Spinal cord (tissue), 10 donors: ENCODE data around the gene YBX1. TPM values are rescaled to one million over a fixed set of nuclear protein-coding genes. Genes with fewer than 3 reads are reported as not detected.
A peak's percentile ranks its signal among the peaks of the same experiment; 100 is the strongest.

Experiments
- DNase-seq, 6 donors: peaks; one replicate each; pipeline versions ENCODE4 v3.0.0 to v3.0.0-alpha.2; 2013 to 2015; ENCODE audit warnings: low spot score in 6 of 6, low read depth in 4 of 6
- H3K27ac ChIP-seq: one replicate; pipeline ENCODE4 v1.5.1; 2013; ENCODE audit warnings: low read depth, low read length, control low read depth
- H3K27me3 ChIP-seq: one replicate; pipeline ENCODE4 v1.6.1; 2013; ENCODE audit warnings: low read length; ENCODE audit not compliant: control insufficient read depth, insufficient read depth
- H3K36me3 ChIP-seq: one replicate; pipeline ENCODE4 v1.6.1; 2013; ENCODE audit warnings: low read length; ENCODE audit not compliant: control insufficient read depth, insufficient read depth
- H3K4me1 ChIP-seq: one replicate; pipeline ENCODE4 v1.6.1; 2013; ENCODE audit warnings: low read length; ENCODE audit not compliant: control insufficient read depth, insufficient read depth
- H3K4me3 ChIP-seq: one replicate; pipeline ENCODE4 v1.5.1; 2013; ENCODE audit warnings: low read depth, low read length, control low read depth
- H3K9me3 ChIP-seq: one replicate; pipeline ENCODE4 v1.6.1; 2013; ENCODE audit warnings: low read length; ENCODE audit not compliant: control insufficient read depth, insufficient read depth
- WGBS: methylation state at CpG from one replicate; pipeline ENCODE4 v1.1.5; 2013; ENCODE audit warnings: missing lambda C conversion rate; ENCODE audit not compliant: insufficient coverage; 5-methylcytosine and 5-hydroxymethylcytosine counted together
- polyA plus RNA-seq, 2 donors: library from polyadenylated mRNA; unstranded; fragments of 120-200 nt; gene quantifications; one replicate each; pipeline ENCODE4 v1.2.1, GENCODE V29; 2013; ENCODE audit not compliant: insufficient read length in 2 of 2
- total RNA-seq, 2 donors: library from RNA; depleted of rRNA in 1 of 2; stranded (reverse); fragments of 120-200 nt in 1 of 2; fragments of >200 nt in 1 of 2; gene quantifications; one replicate each; pipeline versions ENCODE4 v1.2.3 to v1.2.4, GENCODE V29; 2013 to 2014
- donor health status: healthy.

The YBX1 gene
- total and polyA plus RNA-seq, 4 donors = 455 to 1,579 (median 1,048) TPM

GRCh38 chr1:42736571-42737200, 54.5 kb downstream of the YBX1 start:
- H3K36me3 ChIP-seq = peaks cover 10% of the 10 kb centered on the region
- no peak overlapping the region for H3K4me3 ChIP-seq
- no peaks in the 10 kb centered on the region for H3K27me3 ChIP-seq
- no peak for DNase-seq
- H3K27ac ChIP-seq = no peak overlapping the region
- 77% methylated on average over 5 of the region's 8 CpGs for whole genome bisulfite sequencing
- no peaks in the 10 kb centered on the region for H3K9me3 ChIP-seq
- peaks cover 41% of the 10 kb centered on the region for H3K4me1 ChIP-seq

GRCh38 chr1:42737257-42737656, 55.0 kb downstream of the YBX1 start:
- no peaks in the 10 kb centered on the region for H3K9me3 ChIP-seq
- WGBS = 81% methylated on average over 5 of the region's 5 CpGs
- no peak overlapping the region for H3K27ac ChIP-seq
- H3K36me3 ChIP-seq = peaks cover 10% of the 10 kb centered on the region
- no peaks in the 10 kb centered on the region for H3K27me3 ChIP-seq
- H3K4me3 ChIP-seq = no peak overlapping the region
- H3K4me1 ChIP-seq = peaks cover 47% of the 10 kb centered on the region
- DNase-seq = no peak

GRCh38 chr1:42737986-42738677, 55.9 kb downstream of the YBX1 start:
- Histone ChIP-seq H3K4me1 (peaks cover 55% of the 10 kb centered on the region), H3K9me3 (no peaks in the 10 kb centered on the region), H3K4me3 (peak overlapping the region; percentile 39), H3K27ac (no peak overlapping the region), H3K27me3 (no peaks in the 10 kb centered on the region), H3K36me3 (peaks cover 10% of the 10 kb centered on the region)
- no peak for DNase-seq
- WGBS = 90% methylated on average over 21 of the region's 21 CpGs

GRCh38 chr1:42738678-42739226, 56.5 kb downstream of the YBX1 start:
- 88% methylated on average over 8 of the region's 8 CpGs for WGBS
- DNase-seq = no peak
- H3K9me3 ChIP-seq = no peaks in the 10 kb centered on the region
- H3K27me3 ChIP-seq = no peaks in the 10 kb centered on the region
- peak overlapping the region; percentile 39 for H3K4me3 ChIP-seq
- peaks cover 61% of the 10 kb centered on the region for H3K4me1 ChIP-seq
- H3K27ac ChIP-seq = no peak overlapping the region
- H3K36me3 ChIP-seq = peaks cover 7% of the 10 kb centered on the region

- Histone ChIP-seq H3K9me3 (no peaks in the 10 kb centered on the region), H3K27me3 (no peaks in the 10 kb centered on the region), H3K4me1 (peaks cover 62% of the 10 kb centered on the region), H3K4me3 (peak within 1 kb of the TSS; percentile 39), H3K36me3 (peaks cover 6% of the 10 kb centered on the region), H3K27ac (peak within 1 kb of the TSS; percentile 75)
- 52% methylated on average over 24 of the region's 27 CpGs for WGBS
- DNase-seq = no peak
Measured at GRCh38 chr1:42739753-42740700, 57.8 kb downstream of the YBX1 start, which contains the start of gene CLDN19. Gene CLDN19, minus strand, starts transcription at chr1:42740236. Its CDS starts 173 bp downstream, at chr1:42740063.

GRCh38 chr1:42740851-42741580, 58.8 kb downstream of the YBX1 start:
- H3K27ac ChIP-seq = peak overlapping the region; percentile 81
- 37% methylated on average over 6 of the region's 19 CpGs for WGBS
- peak in 2 of 6 donors; percentile 48 to 58 for DNase-seq

GRCh38 chr1:42741706-42742105, 59.5 kb downstream of the YBX1 start:
- peaks cover 53% of the 10 kb centered on the region for H3K4me1 ChIP-seq
- peaks cover 16% of the 10 kb centered on the region for H3K36me3 ChIP-seq
- H3K9me3 ChIP-seq = no peaks in the 10 kb centered on the region
- H3K4me3 ChIP-seq = no peak overlapping the region
- 69% methylated on average over 2 of the region's 4 CpGs for WGBS
- no peaks in the 10 kb centered on the region for H3K27me3 ChIP-seq
- H3K27ac ChIP-seq = peak overlapping the region; percentile 81
- DNase-seq = no peak

More at GRCh38 chr1:42740851-42741580, 58.8 kb downstream of the YBX1 start:
- Histone ChIP-seq H3K4me1 (peaks cover 56% of the 10 kb centered on the region), H3K4me3 (no peak overlapping the region), H3K9me3 (no peaks in the 10 kb centered on the region), H3K36me3 (peaks cover 9% of the 10 kb centered on the region), H3K27me3 (no peaks in the 10 kb centered on the region)

GRCh38 chr1:42742141-42742540, 59.9 kb downstream of the YBX1 start:
- Histone ChIP-seq H3K4me1 (peaks cover 55% of the 10 kb centered on the region), H3K4me3 (no peak overlapping the region), H3K9me3 (no peaks in the 10 kb centered on the region), H3K27me3 (no peaks in the 10 kb centered on the region), H3K36me3 (peaks cover 20% of the 10 kb centered on the region), H3K27ac (peak overlapping the region; percentile 81)
- WGBS = 91% methylated on average over 6 of the region's 8 CpGs
- no peak for DNase-seq
